Hematopoietic multipotent progenitor cell treated with erythropoietin and hydrocortisone succinate and interleukin-3 and kit ligand, for 4 days (in vitro differentiated cells): Measurements from ENCODE around the gene CHEK2.
"Not testable (repeated sequence)": the region's sequence is repeated elsewhere in the genome, so short reads cannot be mapped to it uniquely, and the experiment has no call there.

ENCODE experiments used
- DNase-seq: peaks from one replicate; pipeline ENCODE4 v3.0.0-alpha.2; 2015

Gene CHEK2

GRCh38 chr22:28682966-28683365 lies 58.7 kb downstream of the CHEK2 start:
- DNase-seq: peak; percentile 80

- not testable (repeated sequence) for DNase-seq
Observed at GRCh38 chr22:28680813-28681490, 60.7 kb downstream of the CHEK2 start.

- peak; percentile 78 for DNase-seq
Observed at GRCh38 chr22:28679611-28680287, 61.9 kb downstream of the CHEK2 start, which contains the start of gene TTC28. TTC28 (minus strand) TSS chr22:28679840; CDS start chr22:28679723, 117 bp downstream.

GRCh38 chr22:28678778-28679610 lies 62.6 kb downstream of the CHEK2 start:
- DNase-seq: peak; percentile 36

- DNase-seq: not testable (repeated sequence)
Observed at GRCh38 chr22:28678170-28678569, 63.5 kb downstream of the CHEK2 start.

GRCh38 chr22:28674121-28674563 lies 67.5 kb downstream of the CHEK2 start:
- DNase-seq: peak; percentile 91

- no peak for DNase-seq
Observed at GRCh38 chr22:28670756-28671155, 70.9 kb downstream of the CHEK2 start.

- no peak for DNase-seq
Observed at GRCh38 chr22:28670161-28670560, 71.5 kb downstream of the CHEK2 start.

- DNase-seq: no peak
Observed at GRCh38 chr22:28669387-28669786, 72.2 kb downstream of the CHEK2 start.

- not testable (repeated sequence) for DNase-seq
Observed at GRCh38 chr22:28663569-28663942, 78.1 kb downstream of the CHEK2 start.

GRCh38 chr22:28658448-28658847 lies 83.2 kb downstream of the CHEK2 start:
- DNase-seq: no peak

- no peak for DNase-seq
Observed at GRCh38 chr22:28656181-28656580, 85.4 kb downstream of the CHEK2 start.

- DNase-seq: no peak
Observed at GRCh38 chr22:28650463-28650862, 91.2 kb downstream of the CHEK2 start.

GRCh38 chr22:28648792-28649191 lies 92.8 kb downstream of the CHEK2 start:
- no peak for DNase-seq

- no peak for DNase-seq
Observed at GRCh38 chr22:28647216-28647615, 94.4 kb downstream of the CHEK2 start.

- no peak for DNase-seq
Observed at GRCh38 chr22:28639321-28639720, 102.3 kb downstream of the CHEK2 start.
